Choroid plexus epithelial cell (primary cell): Measurements from ENCODE around the gene TTC39C.
A peak's percentile ranks its signal among the peaks of the same experiment; 100 is the strongest.

Experiments
- DNase-seq: peaks from one replicate; pipeline ENCODE4 v3.0.0-alpha.2; 2010; ENCODE audit warnings: low read depth
- H3K4me3 ChIP-seq: 2 replicates; pipeline ENCODE4 v1.5.1; 2011; ENCODE audit warnings: low read depth, mild to moderate bottlenecking, control low read depth, low read length, moderate library complexity
- CTCF ChIP-seq: conservative IDR thresholded peaks from 2 replicates; pipeline ENCODE4 v1.5.1; 2011; ENCODE audit warnings: low read depth, mild to moderate bottlenecking, control low read depth, inconsistent platforms, low read length, moderate library complexity

The TTC39C gene

GRCh38 chr18:24019641-24020331 lies 5.2 kb downstream of the TTC39C start:
- H3K4me3 ChIP-seq = no peak overlapping the region
- no peak for DNase-seq
- TF ChIP-seq CTCF = no peak

GRCh38 chr18:24021505-24021904 lies 7.0 kb downstream of the TTC39C start:
- no peak for TF ChIP-seq CTCF
- H3K4me3 ChIP-seq = no peak overlapping the region
- DNase-seq = no peak

GRCh38 chr18:24022161-24022560 lies 7.6 kb downstream of the TTC39C start:
- H3K4me3 ChIP-seq = no peak overlapping the region
- DNase-seq = peak; percentile 67
- TF ChIP-seq CTCF = no peak

- no peak overlapping the region for H3K4me3 ChIP-seq
- no peak for TF ChIP-seq CTCF
- DNase-seq = no peak
These were observed 8.7 kb downstream of the TTC39C start for GRCh38 chr18:24023185-24023814.

- TF ChIP-seq CTCF = no peak
- no peak for DNase-seq
- no peak overlapping the region for H3K4me3 ChIP-seq
These were observed 9.9 kb downstream of the TTC39C start for GRCh38 chr18:24024425-24024824.

- H3K4me3 ChIP-seq = no peak overlapping the region
- DNase-seq = no peak
- no peak for TF ChIP-seq CTCF
These were observed 11.9 kb downstream of the TTC39C start for GRCh38 chr18:24026457-24026856.
